HCT116 (cell line): ENCODE measurements around the gene MEIOB. TPM values are rescaled to one million over a fixed set of nuclear protein-coding genes. Genes with fewer than 3 reads are reported as not detected.

ENCODE experiments used
- ATAC-seq: fragments of 200-7000 bp; cut with Tn5 transposase; 2 replicates; pipeline ENCODE4 v1.9.1; 2020; ENCODE audit warnings: mild to moderate bottlenecking, moderate library complexity
- BruUV-seq: library from RNA; stranded (reverse); fragments of 400-500 nt; replicated peaks from 2 replicates; lab custom pipeline; 2021; lab: Mats Ljungman, UMichigan
- CTCF ChIA-PET: fragments of 300-600 bp; sonication (Branson Sonifier 250); formaldehyde crosslinking; loops from one replicate; lab custom pipeline; 2021; ENCODE audit warnings: antibody characterized with exemption; lab: Charles Lee
- POLR2A ChIA-PET: fragments of 300-600, 350-600 bp; sonication (Branson Sonifier 250); formaldehyde crosslinking; loops from one replicate; lab custom pipeline; 2021; ENCODE audit warnings: antibody characterized with exemption; lab: Charles Lee
- RAD21 ChIA-PET, 2 experiments: fragments of 300-600 bp; sonication (Branson Sonifier 250); formaldehyde crosslinking; loops; one replicate each; lab custom pipeline; 2023; ENCODE audit warnings: low total read pairs in 2 of 2; ENCODE audit not compliant: uncharacterized antibody in 2 of 2, unreplicated experiment in 2 of 2, low non-redundant PET in 1 of 2; lab: Charles Lee
- DNase-seq: peaks from one replicate; pipeline ENCODE4 v3.0.0-alpha.2; 2010; ENCODE audit warnings: low read depth, low spot score
- H2AFZ ChIP-seq: fragments of 200-600 bp; shearing (Covaris generic), sonication (generic); 2 replicates; pipeline ENCODE4 v1.6.1; 2017; ENCODE audit warnings: low read depth, mixed run types, mixed read lengths, antibody characterized with exemption, low read length; ENCODE audit not compliant: poor library complexity, severe bottlenecking
- H3K27ac ChIP-seq: 2 replicates; pipeline ENCODE4 v1.5.1; 2012; ENCODE audit warnings: low read depth, low read length
- H3K27me3 ChIP-seq: fragments of 200-600 bp; sonication (generic); 2 replicates; pipeline ENCODE4 v1.6.1; 2016; ENCODE audit warnings: mixed run types, low read length, mixed read lengths; ENCODE audit not compliant: insufficient read depth
- H3K36me3 ChIP-seq, 2 experiments: fragments of 200-500 bp in 1 of 2; fragments of 200-600 bp in 1 of 2; sonication (Bioruptor generic) in 1 of 2; sonication (generic) in 1 of 2; 2 replicates each; pipeline versions ENCODE4 v1.5.1 to v1.6.1; 2014 to 2016; ENCODE audit warnings: low read length in 2 of 2, inconsistent platforms in 1 of 2, mixed read lengths in 1 of 2, mixed run types in 1 of 2; ENCODE audit not compliant: insufficient read depth in 2 of 2, control insufficient read depth in 1 of 2
- H3K4me1 ChIP-seq, 2 experiments: fragments of 200-600 bp in 1 of 2; sonication (generic) in 1 of 2; 2 replicates each; pipeline versions ENCODE4 v1.5.1 to v1.6.1; 2012 to 2017; ENCODE audit warnings: low read length in 2 of 2, inconsistent platforms in 1 of 2, mild to moderate bottlenecking in 1 of 2, mixed read lengths in 1 of 2, mixed run types in 1 of 2, moderate library complexity in 1 of 2; ENCODE audit not compliant: insufficient read depth in 2 of 2, control insufficient read depth in 1 of 2
- H3K4me2 ChIP-seq: fragments of 200-600 bp; sonication (generic); 2 replicates; pipeline ENCODE4 v1.6.1; 2017; ENCODE audit warnings: mixed run types, low read length, mixed read lengths
- H3K4me3 ChIP-seq, 2 experiments: fragments of 200-600 bp in 1 of 2; sonication (generic) in 1 of 2; replicated peaks in 1 of 2; 2 replicates each; pipeline ENCODE4 v1.5.1; 2011 to 2016; ENCODE audit warnings: low read length in 2 of 2, control low read depth in 1 of 2, low read depth in 1 of 2, mild to moderate bottlenecking in 1 of 2, mixed read lengths in 1 of 2, mixed run types in 1 of 2
- H3K79me2 ChIP-seq: fragments of 200-600 bp; sonication (generic); 2 replicates; pipeline ENCODE4 v1.6.1; 2017; ENCODE audit warnings: mild to moderate bottlenecking, mixed run types, low read length, moderate library complexity, mixed read lengths; ENCODE audit not compliant: insufficient read depth
- H3K9ac ChIP-seq: fragments of 200-600 bp; sonication (generic); 2 replicates; pipeline ENCODE4 v1.6.1; 2016; ENCODE audit warnings: low read length, mixed read lengths
- H3K9me2 ChIP-seq: fragments of 200-600 bp; sonication (generic), shearing (Covaris generic); 2 replicates; pipeline ENCODE4 v1.6.1; 2017; ENCODE audit warnings: mixed run types, mild to moderate bottlenecking, moderate library complexity; ENCODE audit not compliant: insufficient read depth
- H3K9me3 ChIP-seq, 2 experiments: fragments of 200-500 bp in 1 of 2; fragments of 200-600 bp in 1 of 2; sonication (Bioruptor generic) in 1 of 2; sonication (generic) in 1 of 2; 2 replicates each; pipeline ENCODE4 v1.6.1; 2014 to 2017; ENCODE audit warnings: low read length in 2 of 2, mixed read lengths in 2 of 2, inconsistent platforms in 1 of 2, low read depth in 1 of 2, mild to moderate bottlenecking in 1 of 2, mixed run types in 1 of 2, moderate library complexity in 1 of 2; ENCODE audit not compliant: control insufficient read depth in 1 of 2, insufficient read depth in 1 of 2
- H4K20me1 ChIP-seq: fragments of 200-600 bp; sonication (generic), shearing (Covaris generic); 2 replicates; pipeline ENCODE4 v1.6.1; 2017; ENCODE audit warnings: mixed run types, mild to moderate bottlenecking, moderate library complexity; ENCODE audit not compliant: insufficient read depth
- CBX3 ChIP-seq: IDR thresholded peaks from 2 replicates; pipeline ENCODE4 v1.6.1; 2012; ENCODE audit warnings: low read depth
- CEBPB ChIP-seq: IDR thresholded peaks from 2 replicates; pipeline ENCODE4 v1.6.1; 2012; ENCODE audit warnings: low read depth
- EGR1 ChIP-seq: IDR thresholded peaks from 2 replicates; pipeline ENCODE4 v1.6.1; 2012; ENCODE audit warnings: low read depth
- ELF1 ChIP-seq: IDR thresholded peaks from 2 replicates; pipeline ENCODE4 v1.6.1; 2012; ENCODE audit warnings: low read depth, borderline replicate concordance
- EZH2 ChIP-seq: fragments of 200-600 bp; sonication (generic); IDR thresholded peaks from 2 replicates; pipeline ENCODE4 v1.6.1; 2017; ENCODE audit warnings: antibody characterized with exemption, mixed run types
- EZH2phosphoT487 ChIP-seq: fragments of 200-600 bp; IDR thresholded peaks from 2 replicates; pipeline ENCODE4 v1.6.1; 2018; ENCODE audit warnings: antibody characterized with exemption, borderline replicate concordance
- FOSL1 ChIP-seq: IDR thresholded peaks from 2 replicates; pipeline ENCODE4 v1.6.1; 2012; ENCODE audit warnings: low read depth
- JUND ChIP-seq: IDR thresholded peaks from 2 replicates; pipeline ENCODE4 v1.6.1; 2012
- POLR2A ChIP-seq: IDR thresholded peaks from 2 replicates; pipeline ENCODE4 v1.7.0; 2011; ENCODE audit warnings: borderline replicate concordance; ENCODE audit not compliant: insufficient read depth, insufficient read length; ENCODE audit errors: extremely low read depth
- POLR2AphosphoS5 ChIP-seq: IDR thresholded peaks from 2 replicates; pipeline ENCODE4 v1.6.1; 2011; ENCODE audit warnings: mild to moderate bottlenecking, low read depth, low read length, moderate library complexity
- SP1 ChIP-seq: IDR thresholded peaks from 2 replicates; pipeline ENCODE4 v1.6.1; 2012; ENCODE audit warnings: low read depth
- TCF7L2 ChIP-seq: IDR thresholded peaks from 2 replicates; pipeline ENCODE4 v1.7.0; 2011; ENCODE audit warnings: borderline replicate concordance, inconsistent platforms; ENCODE audit not compliant: insufficient read depth, insufficient read length; ENCODE audit errors: extremely low read depth
- YY1 ChIP-seq: IDR thresholded peaks from 2 replicates; pipeline ENCODE4 v1.6.1; 2011; ENCODE audit warnings: low read length, low read depth, moderate library complexity, mild to moderate bottlenecking; ENCODE audit not compliant: insufficient replicate concordance; ENCODE audit errors: extremely low read depth
- ZFX ChIP-seq: fragments of 450-650 bp; IDR thresholded peaks from 2 replicates; pipeline ENCODE4 v1.6.1; 2017
- intact Hi-C: fragments of 100-400 bp; cut with micrococcal nuclease; formaldehyde crosslinking; loops from 2 replicates; pipeline ENCODE4 v1.10.0; 2022
- total RNA-seq: library from RNA; stranded (reverse); gene quantifications from one replicate; pipeline ENCODE4 v1.2.1, GENCODE V29; 2021; ENCODE audit not compliant: unreplicated experiment
- TF ChIP-seq, protein P1 (sequence below): IDR thresholded peaks from 2 replicates; pipeline ENCODE4 v1.6.1; 2012
- TF ChIP-seq, protein P2 (sequence below): IDR thresholded peaks from 2 replicates; pipeline ENCODE4 v1.6.1; 2012
- TF ChIP-seq, protein P3 (sequence below): IDR thresholded peaks from 2 replicates; pipeline ENCODE4 v1.6.1; 2011; ENCODE audit warnings: mild to moderate bottlenecking, low read length, moderate library complexity; ENCODE audit not compliant: insufficient replicate concordance; ENCODE audit errors: extremely low read depth
- TF ChIP-seq, protein P4 (sequence below), 3 experiments: fragments of 200-600 bp in 1 of 3; sonication (generic) in 1 of 3; IDR thresholded peaks in 2 of 3; conservative IDR thresholded peaks in 1 of 3; 2 replicates each; pipeline ENCODE4 v1.5.1; 2012 to 2017; ENCODE audit warnings: low read depth in 2 of 3, low read length in 2 of 3, antibody characterized with exemption in 1 of 3, borderline replicate concordance in 1 of 3, control low read depth in 1 of 3, mild to moderate bottlenecking in 1 of 3, mixed read lengths in 1 of 3, mixed run types in 1 of 3, moderate library complexity in 1 of 3; ENCODE audit not compliant: insufficient read depth in 1 of 3

Gene MEIOB
- total RNA-seq, 1 experiment from 2014 or later: 0.59 TPM

DNA sequence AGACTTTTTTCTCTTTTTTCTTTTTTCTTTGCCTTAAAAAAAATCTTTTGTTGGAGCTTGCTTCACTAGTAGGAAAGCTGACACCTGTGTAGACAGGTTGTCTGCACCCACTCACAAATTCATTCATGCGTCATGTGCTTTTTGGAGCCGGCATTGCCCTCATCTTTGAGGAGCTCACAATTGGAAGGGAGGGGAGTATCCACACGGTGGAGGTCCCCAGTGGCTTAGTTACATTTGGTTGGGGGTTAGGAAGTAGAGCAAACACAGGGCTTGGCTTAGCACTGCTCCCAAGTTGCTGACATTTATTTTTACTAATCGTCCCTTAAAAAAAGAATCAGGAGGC lies 18.7 kb upstream of the MEIOB start:
- intact Hi-C loops: no loop called here
- ChIA-PET POLR2A (no interaction called here), CTCF (no interaction called here), RAD21 (no interaction called here)
- no peak for ATAC-seq
- Histone ChIP-seq H3K36me3 (no peaks in the 10 kb centered on the region), H4K20me1 (no peaks in the 10 kb centered on the region), H3K9me2 (no peaks in the 10 kb centered on the region), H3K4me1 (no peaks in the 10 kb centered on the region), H3K9me3 (no peaks in the 10 kb centered on the region), H3K4me2 (no peak overlapping the region), H3K27me3 (peaks cover 15% of the 10 kb centered on the region; the same call in 1 of the 2 replicates), H2AFZ (no peak overlapping the region), H3K9ac (no peak overlapping the region), H3K79me2 (no peaks in the 10 kb centered on the region), H3K4me3 (no peak overlapping the region), H3K27ac (no peak overlapping the region)
- no TSS peak for BruUV-seq
- TF ChIP-seq ZFX (no peak), ELF1 (no peak), POLR2AphosphoS5 (no peak), TCF7L2 (no peak), EZH2 (no peak), POLR2A (no peak), SP1 (no peak), EZH2phosphoT487 (no peak), FOSL1 (no peak), EGR1 (no peak), JUND (no peak), CEBPB (no peak), CBX3 (no peak), YY1 (no peak)
- TF ChIP-seq, protein P1, sequence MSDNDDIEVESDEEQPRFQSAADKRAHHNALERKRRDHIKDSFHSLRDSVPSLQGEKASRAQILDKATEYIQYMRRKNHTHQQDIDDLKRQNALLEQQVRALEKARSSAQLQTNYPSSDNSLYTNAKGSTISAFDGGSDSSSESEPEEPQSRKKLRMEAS: no peak
- TF ChIP-seq, protein P2, sequence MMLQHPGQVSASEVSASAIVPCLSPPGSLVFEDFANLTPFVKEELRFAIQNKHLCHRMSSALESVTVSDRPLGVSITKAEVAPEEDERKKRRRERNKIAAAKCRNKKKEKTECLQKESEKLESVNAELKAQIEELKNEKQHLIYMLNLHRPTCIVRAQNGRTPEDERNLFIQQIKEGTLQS: no peak
- TF ChIP-seq, protein P3, sequence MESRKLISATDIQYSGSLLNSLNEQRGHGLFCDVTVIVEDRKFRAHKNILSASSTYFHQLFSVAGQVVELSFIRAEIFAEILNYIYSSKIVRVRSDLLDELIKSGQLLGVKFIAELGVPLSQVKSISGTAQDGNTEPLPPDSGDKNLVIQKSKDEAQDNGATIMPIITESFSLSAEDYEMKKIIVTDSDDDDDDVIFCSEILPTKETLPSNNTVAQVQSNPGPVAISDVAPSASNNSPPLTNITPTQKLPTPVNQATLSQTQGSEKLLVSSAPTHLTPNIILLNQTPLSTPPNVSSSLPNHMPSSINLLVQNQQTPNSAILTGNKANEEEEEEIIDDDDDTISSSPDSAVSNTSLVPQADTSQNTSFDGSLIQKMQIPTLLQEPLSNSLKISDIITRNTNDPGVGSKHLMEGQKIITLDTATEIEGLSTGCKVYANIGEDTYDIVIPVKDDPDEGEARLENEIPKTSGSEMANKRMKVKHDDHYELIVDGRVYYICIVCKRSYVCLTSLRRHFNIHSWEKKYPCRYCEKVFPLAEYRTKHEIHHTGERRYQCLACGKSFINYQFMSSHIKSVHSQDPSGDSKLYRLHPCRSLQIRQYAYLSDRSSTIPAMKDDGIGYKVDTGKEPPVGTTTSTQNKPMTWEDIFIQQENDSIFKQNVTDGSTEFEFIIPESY: no peak
- TF ChIP-seq, protein P4, sequence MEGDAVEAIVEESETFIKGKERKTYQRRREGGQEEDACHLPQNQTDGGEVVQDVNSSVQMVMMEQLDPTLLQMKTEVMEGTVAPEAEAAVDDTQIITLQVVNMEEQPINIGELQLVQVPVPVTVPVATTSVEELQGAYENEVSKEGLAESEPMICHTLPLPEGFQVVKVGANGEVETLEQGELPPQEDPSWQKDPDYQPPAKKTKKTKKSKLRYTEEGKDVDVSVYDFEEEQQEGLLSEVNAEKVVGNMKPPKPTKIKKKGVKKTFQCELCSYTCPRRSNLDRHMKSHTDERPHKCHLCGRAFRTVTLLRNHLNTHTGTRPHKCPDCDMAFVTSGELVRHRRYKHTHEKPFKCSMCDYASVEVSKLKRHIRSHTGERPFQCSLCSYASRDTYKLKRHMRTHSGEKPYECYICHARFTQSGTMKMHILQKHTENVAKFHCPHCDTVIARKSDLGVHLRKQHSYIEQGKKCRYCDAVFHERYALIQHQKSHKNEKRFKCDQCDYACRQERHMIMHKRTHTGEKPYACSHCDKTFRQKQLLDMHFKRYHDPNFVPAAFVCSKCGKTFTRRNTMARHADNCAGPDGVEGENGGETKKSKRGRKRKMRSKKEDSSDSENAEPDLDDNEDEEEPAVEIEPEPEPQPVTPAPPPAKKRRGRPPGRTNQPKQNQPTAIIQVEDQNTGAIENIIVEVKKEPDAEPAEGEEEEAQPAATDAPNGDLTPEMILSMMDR (IDR thresholded peaks at IDR 0.05 in 2 of 3, conservative IDR thresholded peaks at IDR 0.05 in 1 of 3; ENCODE audit: borderline replicate concordance in 1 of 3, insufficient read depth in 1 of 3, low read depth in 2 of 3, low read length in 2 of 3): no peak
- no peak for DNase-seq
